H1 (cell line): Measurements from ENCODE around the gene LORICRIN. TPM values are rescaled to one million over a fixed set of nuclear protein-coding genes. Genes with fewer than 3 reads are reported as not detected.

Experiments used
- ASH2L ChIP-seq: fragments of 200-600, 300-600 bp; sonication (generic); IDR thresholded peaks from one replicate; pipeline ENCODE4 v1.7.1; 2017; ENCODE audit warnings: low read length
- BRCA1 ChIP-seq: IDR thresholded peaks from 2 replicates; pipeline ENCODE4 v1.6.1; 2012; ENCODE audit warnings: low read depth, low read length, improper control_type of control experiment
- CEBPB ChIP-seq: IDR thresholded peaks from 2 replicates; pipeline ENCODE4 v1.6.1; 2012; ENCODE audit warnings: low read depth, low read length
- NANOG ChIP-seq: IDR thresholded peaks from 2 replicates; pipeline ENCODE4 v1.6.1; 2011; ENCODE audit warnings: low read length, low read depth, mild to moderate bottlenecking, inconsistent platforms; ENCODE audit not compliant: insufficient read depth, poor library complexity, severe bottlenecking
- POU5F1 ChIP-seq: IDR thresholded peaks from 2 replicates; pipeline ENCODE4 v1.6.1; 2011; ENCODE audit warnings: low read depth, mild to moderate bottlenecking, low read length, moderate library complexity
- RBBP5 ChIP-seq: IDR thresholded peaks from 2 replicates; pipeline ENCODE4 v1.7.1; 2012; ENCODE audit warnings: low read depth, mild to moderate bottlenecking, inconsistent platforms, low read length, moderate library complexity, borderline replicate concordance
- RXRA ChIP-seq: IDR thresholded peaks from 2 replicates; pipeline ENCODE4 v1.6.1; 2011; ENCODE audit warnings: low read depth, mild to moderate bottlenecking, low read length, moderate library complexity; ENCODE audit not compliant: insufficient read depth
- polyA plus RNA-seq, 7 experiments: library from polyadenylated mRNA; depleted of rRNA in 3 of 7; stranded (reverse) in 5 of 7; unstranded in 2 of 7; fragments of >200 nt in 5 of 7; fragments of 200-250 nt in 2 of 7; gene quantifications; 1 replicate in 5 of 7; 2 replicates in 1 of 7; 4 replicates in 1 of 7; pipeline versions ENCODE4 v1.2.1 to v1.2.3, GENCODE V29; 2011 to 2013; ENCODE audit warnings: missing spikeins in 2 of 7, mixed read lengths in 2 of 7
- total RNA-seq: library from RNA; stranded (reverse); fragmentation: NEBNext Ultra II Directional; extraction: Animal tissue kit (Norgen Biotek cat#: 25700); gene quantifications from 2 replicates; pipeline ENCODE4 v1.2.1, GENCODE V29; 2021
- TF ChIP-seq, protein P1 (sequence below): IDR thresholded peaks from 2 replicates; pipeline ENCODE4 v1.6.1; 2012; ENCODE audit warnings: low read length, inconsistent platforms

The LORICRIN gene
- total and polyA plus RNA-seq, 2 of the 8 experiments (the other 6 are each of a cell fraction or from before 2014, with no cell fraction given) = not detected

DNA sequence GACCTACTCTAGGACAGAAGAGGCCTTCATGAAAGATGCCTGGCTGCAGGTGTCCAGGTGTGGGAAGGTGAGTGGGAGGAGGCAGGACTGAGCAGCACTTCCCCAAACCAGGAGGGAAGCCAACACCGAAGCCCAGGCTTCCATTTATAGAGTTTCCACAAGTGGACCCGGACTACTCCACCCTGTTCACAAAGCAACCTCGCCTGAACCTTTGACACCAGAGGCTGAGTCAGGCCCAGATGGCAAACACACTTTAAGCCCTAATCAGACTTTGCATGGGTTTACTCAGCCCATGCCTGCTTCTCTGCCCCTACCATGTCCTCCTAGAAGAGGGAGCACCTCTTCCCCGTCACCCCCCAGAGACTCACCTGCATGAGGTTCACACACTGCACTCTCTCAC, 28.1 kb upstream of the LORICRIN start (continued):
- TF ChIP-seq, protein P1, sequence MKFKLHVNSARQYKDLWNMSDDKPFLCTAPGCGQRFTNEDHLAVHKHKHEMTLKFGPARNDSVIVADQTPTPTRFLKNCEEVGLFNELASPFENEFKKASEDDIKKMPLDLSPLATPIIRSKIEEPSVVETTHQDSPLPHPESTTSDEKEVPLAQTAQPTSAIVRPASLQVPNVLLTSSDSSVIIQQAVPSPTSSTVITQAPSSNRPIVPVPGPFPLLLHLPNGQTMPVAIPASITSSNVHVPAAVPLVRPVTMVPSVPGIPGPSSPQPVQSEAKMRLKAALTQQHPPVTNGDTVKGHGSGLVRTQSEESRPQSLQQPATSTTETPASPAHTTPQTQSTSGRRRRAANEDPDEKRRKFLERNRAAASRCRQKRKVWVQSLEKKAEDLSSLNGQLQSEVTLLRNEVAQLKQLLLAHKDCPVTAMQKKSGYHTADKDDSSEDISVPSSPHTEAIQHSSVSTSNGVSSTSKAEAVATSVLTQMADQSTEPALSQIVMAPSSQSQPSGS = no peak
- TF ChIP-seq NANOG = no peak
- no peak for TF ChIP-seq POU5F1
- TF ChIP-seq CEBPB = no peak
- TF ChIP-seq RBBP5 = no peak
- TF ChIP-seq BRCA1 = no peak
- no peak for TF ChIP-seq ASH2L
- TF ChIP-seq RXRA = no peak
